ENCODE data around the gene GATC. TPM values are rescaled to one million over a fixed set of nuclear protein-coding genes. Genes with fewer than 3 reads are reported as not detected.

GATC gene
- total and polyA plus RNA-seq, 2 donors (not counting 3 experiments of a cell fraction or from before 2014, with no cell fraction given) = 13.0 to 28.8 TPM

- intact Hi-C loops (cut with micrococcal nuclease) = no loop called here
- POLR2A ChIA-PET = interaction anchor here (0.5 kb wide), 1 partner anchor 17 kb away, joined by 3 read pairs; no protein-coding TSS in a partner anchor
Observed at GRCh38 chr12:120480211-120480610, 34.0 kb downstream of the GATC start.

More at GRCh38 chr12:120480211-120480610, 34.0 kb downstream of the GATC start:
- Histone ChIP-seq H3K4me2 (ENCODE audit: insufficient read depth, low read length) (no peak overlapping the region), H2AFZ (ENCODE audit: low read depth, low read length) (no peak overlapping the region), H3K9ac (replicated peaks; ENCODE audit: extremely low read depth, insufficient read depth, low read length) (no peak overlapping the region), H3K9me1 (replicated peaks; ENCODE audit: control insufficient read depth, extremely low read depth, insufficient read depth, low read length) (no peaks in the 10 kb centered on the region), H3K27me3 (ENCODE audit: control insufficient read depth in 2 of 2, insufficient read depth in 2 of 2, low read length in 2 of 2) (no peaks in the 10 kb centered on the region), H3K36me3 (ENCODE audit: control insufficient read depth in 2 of 2, extremely low read depth in 1 of 2, insufficient read depth in 2 of 2, low read length in 2 of 2) (no peaks in the 10 kb centered on the region), H3K4me1 (ENCODE audit: control insufficient read depth, extremely low read depth, insufficient read depth, low read length) (no peaks in the 10 kb centered on the region), H3K9me3 (replicated peaks; ENCODE audit: control insufficient read depth, insufficient read depth, low read length) (no peaks in the 10 kb centered on the region), H3K79me2 (ENCODE audit: control insufficient read depth, insufficient read depth, low read length) (no peaks in the 10 kb centered on the region), H4K20me1 (replicated peaks; ENCODE audit: control insufficient read depth, extremely low read depth, insufficient read depth, low read length) (no peaks in the 10 kb centered on the region), H3K4me3 (replicated peaks in 1 of 3; ENCODE audit: insufficient read depth in 1 of 3, low read depth in 1 of 3, low read length in 3 of 3) (no peak overlapping the region), H3K27ac (ENCODE audit: insufficient read depth, low read depth, low read length) (no peak overlapping the region)
- FAIRE-seq (no peak), DNase-seq (ENCODE audit: low read depth, low spot score) (no peak)
- no TSS peak for BruUV-seq (replicated peaks)
- no peak for TF ChIP-seq EZH2 (IDR thresholded peaks at IDR 0.05; ENCODE audit: borderline replicate concordance, low read depth, low read length, severe bottlenecking)
- no peak for TF ChIP-seq POLR2A (IDR thresholded peaks at IDR 0.05; ENCODE audit: low read depth, low read length)
- TF ChIP-seq POLR2AphosphoS5 (IDR thresholded peaks at IDR 0.05; ENCODE audit: insufficient read depth, low read depth, low read length) = no peak
- TF ChIP-seq JUN (IDR thresholded peaks at IDR 0.05; ENCODE audit: borderline replicate concordance, insufficient read depth, insufficient read length, low read depth) = no peak
- no peak for TF ChIP-seq GATA2 (IDR thresholded peaks at IDR 0.05; ENCODE audit: insufficient read depth, insufficient read length, low read depth, low read length)
- TF ChIP-seq MYC (IDR thresholded peaks at IDR 0.05; ENCODE audit: low read depth, low read length) = no peak
- TF ChIP-seq, protein P1, sequence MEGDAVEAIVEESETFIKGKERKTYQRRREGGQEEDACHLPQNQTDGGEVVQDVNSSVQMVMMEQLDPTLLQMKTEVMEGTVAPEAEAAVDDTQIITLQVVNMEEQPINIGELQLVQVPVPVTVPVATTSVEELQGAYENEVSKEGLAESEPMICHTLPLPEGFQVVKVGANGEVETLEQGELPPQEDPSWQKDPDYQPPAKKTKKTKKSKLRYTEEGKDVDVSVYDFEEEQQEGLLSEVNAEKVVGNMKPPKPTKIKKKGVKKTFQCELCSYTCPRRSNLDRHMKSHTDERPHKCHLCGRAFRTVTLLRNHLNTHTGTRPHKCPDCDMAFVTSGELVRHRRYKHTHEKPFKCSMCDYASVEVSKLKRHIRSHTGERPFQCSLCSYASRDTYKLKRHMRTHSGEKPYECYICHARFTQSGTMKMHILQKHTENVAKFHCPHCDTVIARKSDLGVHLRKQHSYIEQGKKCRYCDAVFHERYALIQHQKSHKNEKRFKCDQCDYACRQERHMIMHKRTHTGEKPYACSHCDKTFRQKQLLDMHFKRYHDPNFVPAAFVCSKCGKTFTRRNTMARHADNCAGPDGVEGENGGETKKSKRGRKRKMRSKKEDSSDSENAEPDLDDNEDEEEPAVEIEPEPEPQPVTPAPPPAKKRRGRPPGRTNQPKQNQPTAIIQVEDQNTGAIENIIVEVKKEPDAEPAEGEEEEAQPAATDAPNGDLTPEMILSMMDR (IDR thresholded peaks at IDR 0.05; ENCODE audit: extremely low read depth in 1 of 2, insufficient read depth in 1 of 2, low read depth in 1 of 2, low read length in 2 of 2) = no peak
- TF ChIP-seq, protein P2, sequence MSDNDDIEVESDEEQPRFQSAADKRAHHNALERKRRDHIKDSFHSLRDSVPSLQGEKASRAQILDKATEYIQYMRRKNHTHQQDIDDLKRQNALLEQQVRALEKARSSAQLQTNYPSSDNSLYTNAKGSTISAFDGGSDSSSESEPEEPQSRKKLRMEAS (IDR thresholded peaks at IDR 0.05; ENCODE audit: insufficient read depth, insufficient read length) = no peak
- dilution Hi-C loops (cut with MboI; ENCODE audit: extremely low pct_ligation_motif_present, low sequenced_read_pairs) = no loop called here
- CTCF ChIA-PET = no interaction called here

Data from endothelial cell of umbilical vein (primary cell).